Measurements from ENCODE around the gene SSTR3. TPM values are rescaled to one million over a fixed set of nuclear protein-coding genes. Genes with fewer than 3 reads are reported as not detected.

SSTR3 gene
- total RNA-seq, 4 donors from 2014 or later: 0.12 to 0.28 TPM; not detected in 2

DNA sequence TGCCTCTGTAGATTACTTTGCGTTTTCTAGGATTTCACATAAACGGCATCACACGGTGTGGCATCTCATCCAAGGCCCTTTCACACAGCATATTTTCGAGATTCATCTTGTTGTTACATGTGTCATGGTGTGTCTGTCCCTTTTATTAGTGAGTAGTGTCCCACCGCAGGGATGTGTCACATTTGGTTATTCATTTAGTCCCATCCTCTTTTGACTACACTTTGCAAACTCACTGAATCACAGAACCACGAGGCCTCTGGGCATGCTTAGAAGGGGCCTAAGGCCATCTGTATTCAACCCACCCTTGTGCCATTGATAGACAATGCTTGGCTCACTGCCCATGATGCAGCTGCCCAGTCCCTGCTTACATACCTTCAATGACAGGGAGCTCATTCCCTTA, 36.0 kb upstream of the SSTR3 start:
- TF ChIP-seq, protein P1, sequence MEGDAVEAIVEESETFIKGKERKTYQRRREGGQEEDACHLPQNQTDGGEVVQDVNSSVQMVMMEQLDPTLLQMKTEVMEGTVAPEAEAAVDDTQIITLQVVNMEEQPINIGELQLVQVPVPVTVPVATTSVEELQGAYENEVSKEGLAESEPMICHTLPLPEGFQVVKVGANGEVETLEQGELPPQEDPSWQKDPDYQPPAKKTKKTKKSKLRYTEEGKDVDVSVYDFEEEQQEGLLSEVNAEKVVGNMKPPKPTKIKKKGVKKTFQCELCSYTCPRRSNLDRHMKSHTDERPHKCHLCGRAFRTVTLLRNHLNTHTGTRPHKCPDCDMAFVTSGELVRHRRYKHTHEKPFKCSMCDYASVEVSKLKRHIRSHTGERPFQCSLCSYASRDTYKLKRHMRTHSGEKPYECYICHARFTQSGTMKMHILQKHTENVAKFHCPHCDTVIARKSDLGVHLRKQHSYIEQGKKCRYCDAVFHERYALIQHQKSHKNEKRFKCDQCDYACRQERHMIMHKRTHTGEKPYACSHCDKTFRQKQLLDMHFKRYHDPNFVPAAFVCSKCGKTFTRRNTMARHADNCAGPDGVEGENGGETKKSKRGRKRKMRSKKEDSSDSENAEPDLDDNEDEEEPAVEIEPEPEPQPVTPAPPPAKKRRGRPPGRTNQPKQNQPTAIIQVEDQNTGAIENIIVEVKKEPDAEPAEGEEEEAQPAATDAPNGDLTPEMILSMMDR (IDR thresholded peaks at IDR 0.05): no peak
- ATAC-seq (ENCODE audit: low FRiP score): no peak
- no peak for DNase-seq (ENCODE audit: low spot score)

DNA sequence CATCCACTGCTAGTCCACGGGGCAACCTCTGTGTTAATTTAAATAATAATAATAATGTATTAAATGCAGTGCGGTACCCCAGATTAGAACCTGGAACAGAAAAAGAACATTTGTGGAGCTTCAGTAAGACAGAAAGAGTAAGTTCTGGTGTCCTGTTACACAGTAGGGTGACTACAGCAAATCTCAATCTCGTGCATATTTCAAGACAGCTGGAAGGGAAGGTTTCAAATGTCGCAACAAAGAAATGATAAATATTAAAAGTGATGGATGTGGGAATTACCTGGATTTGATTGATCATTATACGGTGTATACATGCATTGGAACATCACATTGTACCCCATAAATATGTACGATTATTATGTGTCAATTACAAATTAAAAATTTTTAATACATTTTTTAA, 33.5 kb upstream of the SSTR3 start:
- TF ChIP-seq, protein P1 (IDR thresholded peaks at IDR 0.05): no peak
- no peak for DNase-seq (ENCODE audit: low spot score)
- no peak for ATAC-seq (ENCODE audit: low FRiP score)

DNA sequence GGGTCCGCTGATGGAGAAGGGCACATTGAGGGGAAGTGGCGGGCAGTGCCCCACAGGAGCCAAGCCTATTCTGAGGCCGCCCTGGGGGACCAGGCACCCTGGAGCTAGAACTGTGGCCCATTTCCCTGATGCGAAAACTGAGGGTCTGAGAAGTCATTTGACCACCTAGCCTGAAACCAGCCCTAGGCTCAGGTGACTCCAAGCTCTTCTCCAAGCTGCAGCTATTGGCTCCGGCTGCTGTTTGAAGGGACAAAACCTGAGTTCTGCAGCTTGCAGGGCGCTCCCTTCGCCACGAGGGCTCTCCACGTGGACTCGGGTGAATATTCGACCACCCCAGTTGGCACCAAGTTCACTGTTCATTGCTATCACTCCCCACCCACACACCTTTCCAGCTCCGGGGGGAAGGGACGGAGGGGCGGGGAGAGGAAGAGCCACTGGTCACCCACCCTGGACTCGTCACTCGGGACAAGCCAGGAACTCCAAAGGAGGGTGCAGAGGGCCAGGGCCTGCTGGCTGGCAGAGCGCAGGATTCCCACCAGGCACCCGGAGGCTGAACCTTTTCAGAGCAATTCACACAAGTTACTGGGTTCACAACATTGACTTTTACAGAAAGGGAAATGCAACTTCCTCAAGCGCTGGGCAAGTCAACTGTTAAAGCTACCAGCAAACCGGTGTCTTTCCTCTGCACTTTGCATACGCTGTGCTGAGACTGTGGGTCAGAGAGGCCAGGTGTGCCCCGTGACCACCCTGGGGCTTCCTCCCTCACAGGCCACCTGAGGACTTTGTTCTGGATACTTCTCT, 32.8 kb upstream of the SSTR3 start:
- TF ChIP-seq, protein P1 (IDR thresholded peaks at IDR 0.05): no peak
- ATAC-seq (ENCODE audit: low FRiP score) (no peak), DNase-seq (ENCODE audit: low spot score) (no peak)

DNA sequence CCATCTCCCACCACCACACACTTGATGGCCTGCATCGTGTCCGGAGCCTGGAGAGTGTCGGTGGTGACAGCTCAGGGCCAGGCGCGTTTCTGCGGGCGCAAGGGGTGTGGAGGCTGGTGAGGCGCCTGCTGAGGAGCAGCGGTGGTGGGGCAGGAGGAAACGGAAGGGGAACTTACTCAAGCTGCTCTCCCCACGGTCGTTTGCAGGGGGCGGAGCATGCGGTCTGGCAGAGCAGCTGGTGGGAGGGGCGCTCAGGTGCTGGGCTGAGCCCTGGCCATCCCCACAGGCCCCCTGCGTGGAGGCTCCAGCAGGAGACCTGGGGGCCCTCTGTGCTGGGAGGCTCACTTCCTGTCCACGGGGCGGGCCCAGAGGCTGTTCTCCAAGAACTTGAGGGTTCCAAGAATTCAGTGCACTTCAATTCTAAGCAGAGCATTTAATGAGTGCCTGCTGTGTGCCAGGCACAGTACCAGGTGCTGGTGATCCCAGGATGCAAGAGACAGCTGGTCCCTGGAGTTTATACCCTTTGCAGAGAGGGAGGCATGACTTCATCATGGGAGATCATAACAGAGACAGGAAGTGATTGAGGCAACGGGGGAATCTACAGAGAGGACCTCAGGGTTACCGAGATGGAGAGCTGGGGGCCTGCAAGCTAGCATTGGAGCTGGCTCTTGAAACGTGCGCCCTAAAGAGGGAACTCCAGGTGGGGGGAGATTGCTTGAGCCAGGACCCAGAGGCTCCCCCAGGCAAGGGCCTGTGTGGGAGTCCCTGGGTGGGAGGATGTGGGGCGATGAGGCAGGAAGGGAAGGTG, 32.0 kb upstream of the SSTR3 start, which contains the start of gene RAC2:
RAC2 (minus strand) TSS at position 156 of the 808 bp plus-strand sequence; CDS start at position 35, 121 bp downstream.
- ATAC-seq (ENCODE audit: low FRiP score) (no peak), DNase-seq (ENCODE audit: low spot score) (no peak)
- TF ChIP-seq, protein P1 (IDR thresholded peaks at IDR 0.05): no peak

DNA sequence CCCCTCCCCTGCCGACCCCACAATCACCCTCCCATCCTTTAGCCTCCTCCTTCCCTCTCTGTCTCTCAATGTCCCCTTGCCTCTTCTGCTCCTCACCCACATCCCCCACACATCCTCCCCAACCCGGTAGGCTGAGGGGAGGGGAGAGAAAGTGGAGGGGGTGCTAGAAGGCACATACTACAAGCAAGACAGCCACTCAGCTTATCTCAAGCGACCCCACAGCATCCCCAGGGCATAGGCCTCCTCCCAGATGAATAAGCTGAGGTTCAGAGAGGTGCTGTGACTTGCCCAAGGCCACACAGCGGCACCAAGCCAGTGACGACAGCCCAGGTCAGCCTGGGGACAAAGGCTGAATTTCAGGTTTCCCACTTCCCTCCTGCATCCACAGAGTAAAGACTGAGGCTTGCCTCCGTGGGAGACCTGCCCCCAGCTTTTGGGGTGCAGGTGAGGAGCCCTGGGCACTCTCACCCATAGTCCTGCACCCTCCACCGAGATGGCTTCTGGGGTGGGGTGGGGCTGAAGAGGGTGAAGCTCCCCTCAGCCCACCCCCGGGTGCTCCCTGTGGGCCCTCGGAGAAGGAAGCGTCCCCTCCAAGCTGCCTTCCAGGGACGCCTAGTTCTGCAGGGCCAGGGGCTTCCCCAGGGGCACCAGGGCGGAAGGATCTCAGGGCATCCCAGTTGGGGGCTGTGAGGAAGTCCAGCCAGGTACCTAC, 31.3 kb upstream of the SSTR3 start:
- TF ChIP-seq, protein P1 (IDR thresholded peaks at IDR 0.05): no peak
- peak; percentile 18 for ATAC-seq (ENCODE audit: low FRiP score)
- DNase-seq (ENCODE audit: low spot score): no peak

DNA sequence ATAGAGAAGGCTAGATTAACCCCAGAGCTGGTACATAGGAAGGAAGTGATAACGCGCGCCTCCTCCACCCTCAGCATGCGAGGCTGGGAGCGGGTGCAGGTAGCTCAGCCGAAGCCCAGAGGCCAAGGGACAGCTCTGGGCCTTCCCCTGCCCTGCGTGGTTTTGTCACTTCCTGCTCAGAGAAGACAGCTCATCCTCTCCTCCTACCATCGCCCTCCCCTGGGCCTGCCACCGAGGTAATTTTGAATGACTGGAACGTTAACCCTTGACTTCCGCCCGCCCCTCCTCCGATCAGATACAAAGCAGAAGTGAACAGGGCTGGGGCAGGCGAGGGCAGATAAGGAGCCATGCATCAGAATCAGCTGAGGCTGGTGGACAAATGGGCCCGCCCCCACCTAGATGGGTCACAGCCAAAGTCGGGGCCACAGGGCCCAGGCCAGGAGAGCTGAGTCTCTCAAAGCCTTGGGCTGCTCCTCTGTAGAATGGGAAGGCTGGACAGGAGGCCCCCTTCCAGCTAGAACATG, 30.2 kb upstream of the SSTR3 start:
- TF ChIP-seq, protein P1 (IDR thresholded peaks at IDR 0.05): no peak
- no peak for DNase-seq (ENCODE audit: low spot score)
- no peak for ATAC-seq (ENCODE audit: low FRiP score)
